Ascending aorta (tissue), 2 donors: ENCODE measurements around the gene TPSG1. TPM values are rescaled to one million over a fixed set of nuclear protein-coding genes. Genes with fewer than 3 reads are reported as not detected.
"Not testable (repeated sequence)": the region's sequence is repeated elsewhere in the genome, so short reads cannot be mapped to it uniquely, and the experiment has no call there.

Experiments
- DNase-seq, 2 donors: peaks; one replicate each; pipeline ENCODE4 v3.0.0-alpha.2; 2019; ENCODE audit warnings: low spot score in 2 of 2
- H3K27ac ChIP-seq, 2 donors: fragments of 200-600 bp; sonication (generic); one replicate each; pipeline ENCODE4 v1.5.1; 2016 to 2017; ENCODE audit warnings: mild to moderate bottlenecking in 1 of 2
- H3K27me3 ChIP-seq: fragments of 200-600 bp; sonication (generic); one replicate; pipeline ENCODE4 v1.5.1; 2017
- H3K36me3 ChIP-seq, 2 donors: fragments of 200-600 bp; sonication (generic); one replicate each; pipeline ENCODE4 v1.5.1; 2016
- H3K4me1 ChIP-seq, 2 donors: fragments of 200-600 bp; sonication (generic); one replicate each; pipeline ENCODE4 v1.5.1; 2016 to 2017; ENCODE audit warnings: mild to moderate bottlenecking in 1 of 2
- H3K4me3 ChIP-seq, 2 donors: fragments of 200-600 bp; sonication (generic); one replicate each; pipeline ENCODE4 v1.5.1; 2016 to 2017; ENCODE audit warnings: mild to moderate bottlenecking in 1 of 2
- H3K9me3 ChIP-seq, 2 donors: fragments of 200-600 bp; sonication (generic); one replicate each; pipeline ENCODE4 v1.5.1; 2016
- CTCF ChIP-seq, 3 experiments: fragments of 200-600 bp in 2 of 3; fragments of 450-650 bp in 1 of 3; sonication (generic) in 2 of 3; IDR thresholded peaks; one replicate each; pipeline ENCODE4 v1.5.1; 2016 to 2019; ENCODE audit warnings: antibody characterized with exemption in 3 of 3, mild to moderate bottlenecking in 1 of 3, moderate library complexity in 1 of 3
- intact Hi-C: fragments of 100-400 bp; cut with DNase I; formaldehyde crosslinking; loops from one replicate; pipeline ENCODE4 v1.15.1; 2023
- total RNA-seq: library from RNA; depleted of rRNA; stranded (reverse); fragments of >200 nt; gene quantifications from one replicate; pipeline ENCODE4 v1.1.0, GENCODE V29; 2016

TPSG1 gene
- total RNA-seq, 1 donor from 2014 or later, result not detected

DNA sequence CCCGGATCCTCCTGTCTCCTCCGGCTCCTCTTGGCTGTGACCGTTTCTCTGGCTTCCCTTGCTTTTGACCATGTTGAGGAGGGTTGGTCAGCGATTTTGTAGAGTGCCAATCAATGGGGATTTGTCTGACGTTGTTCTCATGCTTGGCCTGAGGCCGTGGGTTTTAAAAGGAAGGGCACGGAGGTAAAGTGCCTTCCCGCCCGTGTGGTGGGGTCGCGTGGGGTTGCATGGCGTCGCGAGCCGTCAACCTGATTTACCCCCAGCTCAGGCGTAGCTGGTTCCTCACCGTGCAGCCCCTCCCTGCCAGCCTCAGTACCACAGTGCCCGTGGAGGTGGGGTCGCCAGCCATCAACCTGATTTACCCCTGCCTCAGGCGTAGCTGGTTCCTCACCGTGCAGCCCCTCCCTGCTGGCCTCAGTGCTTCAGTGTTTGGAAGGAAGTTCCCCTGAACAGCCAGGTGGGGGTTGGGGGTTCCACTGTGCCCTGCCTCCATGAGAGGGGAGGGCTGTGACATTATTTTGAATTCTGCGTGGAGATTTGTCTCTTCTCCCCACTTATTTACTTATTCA is 20.5 kb upstream of the TPSG1 start:
- DNase-seq, result no peak
- Histone ChIP-seq H3K27me3 (no peaks in the 10 kb centered on the region), H3K4me3 (no peak overlapping the region), H3K9me3 (no peaks in the 10 kb centered on the region), H3K36me3 (no peaks in the 10 kb centered on the region), H3K27ac (no peak overlapping the region), H3K4me1 (no peaks in the 10 kb centered on the region)
- intact Hi-C loops, result no loop called here
- TF ChIP-seq CTCF (IDR thresholded peaks at IDR 0.05), result no peak

- H3K4me3 ChIP-seq, result no peak overlapping the region
- no peaks in the 10 kb centered on the region for H3K4me1 ChIP-seq
- H3K27me3 ChIP-seq, result no peaks in the 10 kb centered on the region
- no peaks in the 10 kb centered on the region for H3K36me3 ChIP-seq
- H3K9me3 ChIP-seq, result no peaks in the 10 kb centered on the region
- DNase-seq, result no peak
- intact Hi-C loops, result no loop called here
- TF ChIP-seq CTCF (IDR thresholded peaks at IDR 0.05), result no peak
- no peak overlapping the region for H3K27ac ChIP-seq
These were observed 19.8 kb upstream of the TPSG1 start for GRCh38 chr16:1244881-1245280.

- H3K36me3 ChIP-seq, H3K4me1 ChIP-seq, H3K4me3 ChIP-seq, H3K9me3 ChIP-seq, intact Hi-C loops, H3K27me3 ChIP-seq, DNase-seq, H3K27ac ChIP-seq: not testable (repeated sequence)
These were observed 19.1 kb upstream of the TPSG1 start for GRCh38 chr16:1243907-1244850.

GRCh38 chr16:1243363-1243762 is 18.3 kb upstream of the TPSG1 start:
- H3K9me3 ChIP-seq, intact Hi-C loops, DNase-seq, H3K27ac ChIP-seq, H3K27me3 ChIP-seq, H3K4me3 ChIP-seq, H3K36me3 ChIP-seq, H3K4me1 ChIP-seq: not testable (repeated sequence)

DNA sequence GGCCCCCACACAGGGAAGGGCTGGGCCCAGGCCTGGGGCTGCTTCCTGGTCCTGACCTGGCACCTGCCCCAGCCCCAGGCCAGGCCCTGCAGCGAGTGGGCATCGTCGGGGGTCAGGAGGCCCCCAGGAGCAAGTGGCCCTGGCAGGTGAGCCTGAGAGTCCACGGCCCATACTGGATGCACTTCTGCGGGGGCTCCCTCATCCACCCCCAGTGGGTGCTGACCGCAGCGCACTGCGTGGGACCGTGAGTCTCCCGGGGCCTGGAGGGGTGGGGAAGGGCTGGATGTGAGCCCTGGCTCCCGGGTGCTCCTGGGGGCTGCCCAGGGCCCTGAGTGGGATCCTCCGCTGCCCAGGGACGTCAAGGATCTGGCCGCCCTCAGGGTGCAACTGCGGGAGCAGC is 16.0 kb upstream of the TPSG1 start:
- H3K9me3 ChIP-seq, H3K27ac ChIP-seq, H3K4me3 ChIP-seq, intact Hi-C loops, H3K4me1 ChIP-seq, DNase-seq, H3K27me3 ChIP-seq, H3K36me3 ChIP-seq: not testable (repeated sequence)

DNA sequence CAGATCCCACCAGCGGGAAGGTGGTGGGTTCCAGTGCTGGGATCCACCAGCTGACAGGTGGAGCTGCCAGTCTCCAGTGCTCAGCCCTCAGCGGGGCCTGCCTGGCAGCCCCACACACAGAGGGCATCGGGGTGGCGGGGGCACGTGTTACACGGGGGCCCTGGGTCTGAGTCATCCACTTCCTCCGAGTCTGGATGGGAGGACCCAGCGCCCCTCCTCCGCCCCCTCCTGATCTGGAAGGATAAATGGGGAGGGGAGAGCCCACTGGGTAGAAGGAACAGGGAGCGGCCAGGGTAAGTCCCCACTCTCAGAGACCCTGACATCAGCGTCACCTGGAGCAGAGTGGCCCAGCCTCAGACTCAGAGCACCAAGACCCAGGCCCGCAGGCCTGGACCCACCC is 15.4 kb upstream of the TPSG1 start, which contains the start of gene TPSAB1:
Gene TPSAB1, plus strand, starts transcription at position 270 of the 400 bp plus-strand sequence. CDS start 234 bp downstream, outside the sequence.
- H3K27me3 ChIP-seq, H3K9me3 ChIP-seq, H3K4me3 ChIP-seq, H3K36me3 ChIP-seq, H3K4me1 ChIP-seq, intact Hi-C loops, DNase-seq, H3K27ac ChIP-seq: not testable (repeated sequence)

GRCh38 chr16:1239575-1239974 is 14.5 kb upstream of the TPSG1 start:
- intact Hi-C loops, H3K9me3 ChIP-seq, DNase-seq, H3K4me3 ChIP-seq, H3K27ac ChIP-seq, H3K27me3 ChIP-seq, H3K4me1 ChIP-seq, H3K36me3 ChIP-seq: not testable (repeated sequence)

DNA sequence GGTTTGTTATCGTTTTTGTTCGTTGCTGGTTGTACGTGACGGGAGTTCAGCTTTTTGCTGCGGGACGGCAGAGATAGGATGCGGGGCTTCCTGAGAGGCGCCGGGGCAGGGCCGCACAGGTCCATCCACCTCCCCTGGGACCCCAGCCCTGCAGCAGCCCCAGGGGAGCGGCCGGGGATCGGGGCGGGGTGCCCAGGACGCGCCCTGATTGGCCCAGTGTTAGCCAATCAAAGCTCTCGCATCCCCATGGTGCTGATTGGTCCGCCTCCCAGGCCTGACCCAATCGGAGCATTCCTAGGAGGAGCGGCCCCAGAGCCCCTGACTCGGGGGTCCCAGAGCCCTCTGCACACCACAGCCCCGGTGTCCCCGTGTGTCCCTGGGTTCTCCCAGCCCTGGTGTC is 13.8 kb upstream of the TPSG1 start:
- H3K27ac ChIP-seq, H3K9me3 ChIP-seq, H3K4me3 ChIP-seq, H3K36me3 ChIP-seq, DNase-seq, H3K27me3 ChIP-seq, H3K4me1 ChIP-seq, intact Hi-C loops: not testable (repeated sequence)
